CD14-positive monocyte (primary cell): ENCODE results near the gene CCM2. TPM values are rescaled to one million over a fixed set of nuclear protein-coding genes. Genes with fewer than 3 reads are reported as not detected.

Experiments
- DNase-seq, 3 donors: peaks; one replicate each; pipeline ENCODE4 v3.0.0-alpha.2; 2011 to 2022
- H2AFZ ChIP-seq: 2 replicates; pipeline ENCODE4 v1.6.0; 2012; ENCODE audit warnings: mild to moderate bottlenecking, low read depth, low read length, inconsistent platforms; ENCODE audit not compliant: insufficient read depth, poor library complexity, severe bottlenecking
- H3K27ac ChIP-seq, 2 donors: 1 replicate in 1 of 2; 2 replicates in 1 of 2; pipeline ENCODE4 v1.5.1; 2012 to 2013; ENCODE audit warnings: low read length in 2 of 2, control low read depth in 1 of 2, inconsistent platforms in 1 of 2, low read depth in 1 of 2, mild to moderate bottlenecking in 1 of 2
- H3K27me3 ChIP-seq, 2 donors: one replicate each; pipeline versions ENCODE4 v1.6.0 to v1.6.1; 2011 to 2013; ENCODE audit warnings: low read length in 2 of 2; ENCODE audit not compliant: control insufficient read depth in 2 of 2, insufficient read depth in 2 of 2
- H3K36me3 ChIP-seq, 2 donors: replicated peaks in 1 of 2; 1 replicate in 1 of 2; 2 replicates in 1 of 2; pipeline versions ENCODE4 v1.5.1 to v1.6.1; 2012 to 2013; ENCODE audit warnings: low read length in 2 of 2, control low read depth in 1 of 2, inconsistent platforms in 1 of 2, mild to moderate bottlenecking in 1 of 2; ENCODE audit not compliant: insufficient read depth in 2 of 2, control insufficient read depth in 1 of 2
- H3K4me1 ChIP-seq, 2 donors: 1 replicate in 1 of 2; 2 replicates in 1 of 2; pipeline versions ENCODE4 v1.5.1 to v1.6.1; 2012 to 2013; ENCODE audit warnings: low read length in 2 of 2, control low read depth in 1 of 2, inconsistent platforms in 1 of 2, mild to moderate bottlenecking in 1 of 2, moderate library complexity in 1 of 2; ENCODE audit not compliant: insufficient read depth in 2 of 2, control insufficient read depth in 1 of 2
- H3K4me2 ChIP-seq: replicated peaks from 2 replicates; pipeline ENCODE3; 2012; ENCODE audit warnings: low read length, moderate library complexity, mild to moderate bottlenecking; ENCODE audit not compliant: poor library complexity, severe bottlenecking; ENCODE audit errors: extremely low read depth
- H3K4me3 ChIP-seq, 3 experiments: fragments of 200-600 bp in 1 of 3; sonication (generic) in 1 of 3; replicated peaks in 1 of 3; 1 replicate in 2 of 3; 2 replicates in 1 of 3; pipeline ENCODE4 v1.5.1; 2011 to 2013; ENCODE audit warnings: low read length in 3 of 3, mild to moderate bottlenecking in 3 of 3, control low read depth in 2 of 3, low read depth in 2 of 3, inconsistent platforms in 1 of 3, moderate library complexity in 1 of 3
- H3K79me2 ChIP-seq: 2 replicates; pipeline ENCODE4 v1.6.0; 2012; ENCODE audit warnings: mild to moderate bottlenecking, control low read depth, inconsistent platforms, low read length, moderate library complexity; ENCODE audit not compliant: insufficient read depth
- H3K9ac ChIP-seq: 2 replicates; pipeline ENCODE4 v1.6.0; 2017; ENCODE audit warnings: low read length, mild to moderate bottlenecking; ENCODE audit not compliant: insufficient read depth, poor library complexity, severe bottlenecking
- H3K9me3 ChIP-seq, 2 donors: replicated peaks in 1 of 2; 1 replicate in 1 of 2; 2 replicates in 1 of 2; pipeline versions ENCODE4 v1.5.1 to v1.6.1; 2012 to 2013; ENCODE audit warnings: low read length in 2 of 2, control low read depth in 1 of 2; ENCODE audit not compliant: control insufficient read depth in 1 of 2, insufficient read depth in 1 of 2
- H4K20me1 ChIP-seq: 2 replicates; pipeline ENCODE4 v1.6.0; 2012; ENCODE audit warnings: mild to moderate bottlenecking, low read length, control low read depth, moderate library complexity; ENCODE audit not compliant: insufficient read depth
- H3K27ac Mint-ChIP-seq, 7 donors: one replicate each; pipeline ENCODE4 v1.8.0; 2020; ENCODE audit warnings: mild to moderate bottlenecking in 7 of 7, mixed read lengths in 7 of 7, moderate library complexity in 6 of 7, inconsistent platforms in 2 of 7
- H3K27me3 Mint-ChIP-seq, 3 donors: one replicate each; pipeline ENCODE4 v1.8.0; 2021 to 2022; ENCODE audit warnings: low read depth in 3 of 3, mild to moderate bottlenecking in 3 of 3, mixed read lengths in 3 of 3, moderate library complexity in 3 of 3, inconsistent platforms in 1 of 3
- H3K36me3 Mint-ChIP-seq, 2 donors: one replicate each; pipeline ENCODE4 v1.8.0; 2020; ENCODE audit warnings: mixed read lengths in 2 of 2, inconsistent platforms in 1 of 2, mild to moderate bottlenecking in 1 of 2
- H3K4me1 Mint-ChIP-seq: one replicate; pipeline ENCODE4 v1.8.0; 2020; ENCODE audit warnings: mild to moderate bottlenecking, mixed read lengths
- H3K4me3 Mint-ChIP-seq, 2 donors: one replicate each; pipeline ENCODE4 v1.8.0; 2020; ENCODE audit warnings: mild to moderate bottlenecking in 2 of 2, mixed read lengths in 2 of 2, moderate library complexity in 1 of 2
- H3K9me3 Mint-ChIP-seq, 7 donors: one replicate each; pipeline ENCODE4 v1.8.0; 2020 to 2022; ENCODE audit warnings: mixed read lengths in 7 of 7, mild to moderate bottlenecking in 6 of 7, moderate library complexity in 6 of 7, inconsistent platforms in 2 of 7
- CTCF ChIP-seq: fragments of 200-600 bp; IDR thresholded peaks from one replicate; pipeline ENCODE4 v1.8.0; 2022; ENCODE audit warnings: antibody characterized with exemption, mild to moderate bottlenecking
- WGBS: methylation state at CpG from one replicate; pipeline ENCODE4 v1.1.5; 2013; ENCODE audit warnings: missing lambda C conversion rate; ENCODE audit not compliant: insufficient coverage; 5-methylcytosine and 5-hydroxymethylcytosine counted together
- intact Hi-C, 2 donors: fragments of 100-400 bp; cut with micrococcal nuclease; formaldehyde crosslinking; loops; one replicate each; pipeline versions ENCODE4 v1.15.0 to v1.15.1; 2023
- polyA plus RNA-seq, 3 donors: library from polyadenylated mRNA; depleted of rRNA in 1 of 3; unstranded in 2 of 3; stranded (reverse) in 1 of 3; fragments of 300-500 nt in 2 of 3; fragments of >200 nt in 1 of 3; fragmentation: Illumina TruSeq in 2 of 3; gene quantifications; 1 replicate in 2 of 3; 2 replicates in 1 of 3; pipeline ENCODE4 v1.2.3, GENCODE V29; 2012 to 2021

CCM2 gene
- polyA plus RNA-seq, 3 donors: 38.5 to 102 (median 51.4) TPM

GRCh38 chr7:45106820-45107219 is 106.8 kb downstream of the CCM2 start:
- intact Hi-C loops: no loop called here
- H3K4me1 ChIP-seq: peaks cover 18 to 36% of the 10 kb centered on the region in 2 donors
- no peak for DNase-seq
- WGBS: 83% methylated on average over 7 of the region's 8 CpGs
- H3K36me3 ChIP-seq: peaks cover 73 to 76% of the 10 kb centered on the region in 2 donors
- H3K36me3 Mint-ChIP-seq: peaks cover 70 to 76% of the 10 kb centered on the region in 2 donors
- no peak overlapping the region for H3K4me3 ChIP-seq
- H3K27me3 Mint-ChIP-seq: peaks cover 0 to 5% (median 2%) of the 10 kb centered on the region in 3 donors
- no peak for TF ChIP-seq CTCF
- H4K20me1 ChIP-seq: peaks cover 68% of the 10 kb centered on the region
- peaks cover 31% of the 10 kb centered on the region for H3K4me1 Mint-ChIP-seq
- no peak overlapping the region for H3K4me2 ChIP-seq
- H2AFZ ChIP-seq: no peak overlapping the region
- H3K9me3 Mint-ChIP-seq: peaks cover 0 to 2% (median 0%) of the 10 kb centered on the region in 7 donors
- H3K79me2 ChIP-seq: peaks cover 69% of the 10 kb centered on the region
- no peak overlapping the region for H3K9ac ChIP-seq
- H3K9me3 ChIP-seq: no peaks in the 10 kb centered on the region
- no peak overlapping the region for H3K4me3 Mint-ChIP-seq
- no peaks in the 10 kb centered on the region for H3K27me3 ChIP-seq
- no peak overlapping the region for H3K27ac Mint-ChIP-seq
- H3K27ac ChIP-seq: peak overlapping the region in 1 of 2 donors; percentile 55

DNA sequence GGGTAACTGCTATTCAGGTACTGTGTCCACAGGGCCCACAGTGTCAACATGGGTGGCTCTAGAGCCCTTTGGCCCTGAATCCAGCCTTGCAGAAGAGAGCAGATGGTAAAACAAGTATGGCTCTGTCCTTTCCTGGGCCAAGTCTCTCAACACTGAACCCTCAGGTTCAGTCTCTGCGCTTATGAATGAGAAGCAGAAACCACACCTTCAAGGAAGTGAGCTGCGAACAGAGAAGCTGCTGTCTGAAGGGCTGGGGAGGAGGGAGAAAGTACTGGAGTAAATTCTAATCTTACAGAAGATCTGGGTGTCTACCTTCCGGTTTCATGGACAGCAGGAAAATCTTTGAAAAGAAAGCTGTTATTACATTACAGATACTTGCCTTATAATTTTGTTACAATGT is 107.4 kb downstream of the CCM2 start:
- no peaks in the 10 kb centered on the region for H3K27me3 ChIP-seq
- DNase-seq: no peak
- Mint-ChIP-seq H3K9me3 (peaks cover 0 to 2% (median 0%) of the 10 kb centered on the region in 7 donors), H3K4me1 (peaks cover 35% of the 10 kb centered on the region), H3K36me3 (peaks cover 64 to 71% of the 10 kb centered on the region in 2 donors), H3K4me3 (no peak overlapping the region), H3K27ac (peak overlapping the region in 4 of 7 donors; percentile 46 to 82 (median 65)), H3K27me3 (peaks cover 0 to 5% (median 2%) of the 10 kb centered on the region in 3 donors)
- H3K27ac ChIP-seq: peak overlapping the region in 1 of 2 donors; percentile 55
- intact Hi-C loops: no loop called here
- WGBS: no CpG with 5 or more reads among the region's 3 CpGs
- H3K9ac ChIP-seq: no peak overlapping the region
- no peak for TF ChIP-seq CTCF
- H3K4me1 ChIP-seq: peaks cover 23 to 41% of the 10 kb centered on the region in 2 donors
- H3K79me2 ChIP-seq: peaks cover 69% of the 10 kb centered on the region
- H2AFZ ChIP-seq: no peak overlapping the region
- peaks cover 63% of the 10 kb centered on the region for H4K20me1 ChIP-seq
- H3K36me3 ChIP-seq: peaks cover 68 to 71% of the 10 kb centered on the region in 2 donors
- H3K9me3 ChIP-seq: no peaks in the 10 kb centered on the region
- no peak overlapping the region for H3K4me3 ChIP-seq
- H3K4me2 ChIP-seq: no peak overlapping the region
